Chondrocyte (in vitro differentiated cells): ENCODE measurements around the gene MECP2. TPM values are rescaled to one million over a fixed set of nuclear protein-coding genes. Genes with fewer than 3 reads are reported as not detected.

Experiments
- DNase-seq: peaks from one replicate; pipeline ENCODE4 v3.0.0; 2021; ENCODE audit warnings: mixed read lengths, low spot score
- H3K27ac Mint-ChIP-seq: one replicate; pipeline ENCODE4 v1.8.0; 2021; ENCODE audit warnings: mild to moderate bottlenecking, moderate library complexity, mixed read lengths; ENCODE audit not compliant: unreplicated experiment
- H3K27me3 Mint-ChIP-seq: 2 replicates; pipeline ENCODE4 v1.8.0; 2021; ENCODE audit warnings: low read depth, mixed read lengths
- H3K36me3 Mint-ChIP-seq: 2 replicates; pipeline ENCODE4 v1.8.0; 2021; ENCODE audit warnings: low read depth, mixed read lengths
- H3K4me1 Mint-ChIP-seq: 2 replicates; pipeline ENCODE4 v1.8.0; 2021; ENCODE audit warnings: low read depth, mild to moderate bottlenecking, mixed read lengths
- H3K4me3 Mint-ChIP-seq: one replicate; pipeline ENCODE4 v1.8.0; 2021; ENCODE audit warnings: mild to moderate bottlenecking, moderate library complexity, mixed read lengths; ENCODE audit not compliant: unreplicated experiment
- H3K9me3 Mint-ChIP-seq: 2 replicates; pipeline ENCODE4 v1.8.0; 2021; ENCODE audit warnings: low read depth, mixed read lengths
- total RNA-seq: library from RNA; stranded (reverse); gene quantifications from 3 replicates; pipeline ENCODE4 v1.2.1, GENCODE V29; 2021
- TF ChIP-seq, protein P1 (sequence below): fragments of 200-600 bp; sonication (generic); IDR thresholded peaks from 2 replicates; pipeline ENCODE4 v1.5.0; 2021; ENCODE audit warnings: antibody characterized with exemption, mild to moderate bottlenecking, moderate library complexity

The MECP2 gene
- total RNA-seq, 1 donor from 2014 or later: 32.3 TPM

DNA sequence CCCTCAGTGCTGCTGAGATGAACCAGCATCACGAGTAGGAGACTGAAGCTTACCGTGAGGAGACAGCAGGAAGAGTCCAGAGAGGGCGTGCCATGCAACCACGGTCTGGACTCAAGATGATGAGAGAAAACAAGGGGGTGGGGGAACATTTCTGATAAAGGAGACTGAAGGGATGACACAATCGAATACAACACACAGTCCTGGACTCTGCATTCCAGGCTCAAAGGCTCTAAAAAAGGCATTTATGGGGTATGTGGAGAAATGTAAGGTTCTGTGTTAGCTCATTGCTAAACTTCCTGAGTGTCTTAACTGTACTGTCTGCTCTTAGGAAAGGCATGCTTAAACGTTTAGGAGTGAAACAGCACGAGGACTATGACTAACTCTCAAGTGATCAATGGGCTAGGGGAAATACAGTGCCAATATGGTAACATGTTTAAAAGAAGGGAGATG is 57.2 kb downstream of the MECP2 start:
- Mint-ChIP-seq H3K4me1 (peaks cover 57% of the 10 kb centered on the region), H3K9me3 (no peaks in the 10 kb centered on the region), H3K4me3 (no peak overlapping the region), H3K27me3 (no peaks in the 10 kb centered on the region), H3K27ac (peak overlapping the region; percentile 90), H3K36me3 (peaks cover 5% of the 10 kb centered on the region)
- DNase-seq: no peak
- TF ChIP-seq, protein P1, sequence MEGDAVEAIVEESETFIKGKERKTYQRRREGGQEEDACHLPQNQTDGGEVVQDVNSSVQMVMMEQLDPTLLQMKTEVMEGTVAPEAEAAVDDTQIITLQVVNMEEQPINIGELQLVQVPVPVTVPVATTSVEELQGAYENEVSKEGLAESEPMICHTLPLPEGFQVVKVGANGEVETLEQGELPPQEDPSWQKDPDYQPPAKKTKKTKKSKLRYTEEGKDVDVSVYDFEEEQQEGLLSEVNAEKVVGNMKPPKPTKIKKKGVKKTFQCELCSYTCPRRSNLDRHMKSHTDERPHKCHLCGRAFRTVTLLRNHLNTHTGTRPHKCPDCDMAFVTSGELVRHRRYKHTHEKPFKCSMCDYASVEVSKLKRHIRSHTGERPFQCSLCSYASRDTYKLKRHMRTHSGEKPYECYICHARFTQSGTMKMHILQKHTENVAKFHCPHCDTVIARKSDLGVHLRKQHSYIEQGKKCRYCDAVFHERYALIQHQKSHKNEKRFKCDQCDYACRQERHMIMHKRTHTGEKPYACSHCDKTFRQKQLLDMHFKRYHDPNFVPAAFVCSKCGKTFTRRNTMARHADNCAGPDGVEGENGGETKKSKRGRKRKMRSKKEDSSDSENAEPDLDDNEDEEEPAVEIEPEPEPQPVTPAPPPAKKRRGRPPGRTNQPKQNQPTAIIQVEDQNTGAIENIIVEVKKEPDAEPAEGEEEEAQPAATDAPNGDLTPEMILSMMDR: no peak

DNA sequence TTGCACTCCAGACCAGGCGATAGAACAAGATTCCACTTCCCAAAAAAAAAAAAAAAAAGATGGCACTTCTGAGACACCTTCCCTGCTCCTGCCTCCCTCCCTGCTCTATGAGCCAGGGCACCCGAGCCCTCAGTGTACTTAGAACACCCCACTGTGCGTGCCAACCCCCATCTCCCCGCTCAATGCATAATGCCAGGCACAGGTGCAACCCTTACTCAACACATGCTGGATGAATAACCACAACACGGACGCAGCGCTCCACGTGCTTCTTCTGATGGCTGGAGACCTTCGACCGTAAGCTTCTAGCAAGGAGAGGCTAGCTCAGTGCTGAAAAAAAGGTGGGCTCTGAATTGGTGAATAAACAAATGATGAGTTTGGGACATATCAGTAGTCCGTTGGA is 57.9 kb downstream of the MECP2 start:
- Mint-ChIP-seq H3K4me1 (peaks cover 58% of the 10 kb centered on the region), H3K36me3 (peaks cover 5% of the 10 kb centered on the region), H3K4me3 (no peak overlapping the region), H3K27me3 (no peaks in the 10 kb centered on the region), H3K9me3 (no peaks in the 10 kb centered on the region), H3K27ac (peak overlapping the region; percentile 90)
- DNase-seq: peak; percentile 79
- TF ChIP-seq, protein P1: no peak

- Mint-ChIP-seq H3K27me3 (no peaks in the 10 kb centered on the region), H3K4me1 (peaks cover 52% of the 10 kb centered on the region), H3K4me3 (no peak overlapping the region), H3K9me3 (no peaks in the 10 kb centered on the region), H3K27ac (no peak overlapping the region), H3K36me3 (peaks cover 5% of the 10 kb centered on the region)
- no peak for DNase-seq
- TF ChIP-seq, protein P1: no peak
Measured at GRCh38 chrX:154038656-154039055, 58.9 kb downstream of the MECP2 start.

DNA sequence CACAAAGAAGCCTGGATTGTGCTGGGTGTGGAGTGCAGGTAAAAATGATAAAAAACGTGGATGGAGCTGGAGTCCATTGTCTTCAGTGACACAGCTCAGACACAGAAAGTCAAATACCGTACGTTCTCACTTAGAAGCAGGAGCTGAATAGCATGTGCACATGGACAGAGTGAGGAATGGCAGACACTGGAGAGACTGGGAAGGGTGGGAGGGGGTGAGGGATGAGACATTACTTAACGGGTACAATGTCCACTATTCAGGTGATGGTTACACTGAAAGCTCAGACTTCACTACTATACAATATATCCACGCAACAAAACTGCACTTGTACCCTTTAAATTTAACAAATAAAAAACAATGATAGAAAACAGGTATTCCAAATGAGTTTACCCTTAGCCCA is 59.8 kb downstream of the MECP2 start:
- DNase-seq: no peak
- Mint-ChIP-seq H3K27me3 (no peaks in the 10 kb centered on the region), H3K27ac (no peak overlapping the region), H3K9me3 (no peaks in the 10 kb centered on the region), H3K4me1 (peaks cover 47% of the 10 kb centered on the region), H3K36me3 (peaks cover 5% of the 10 kb centered on the region), H3K4me3 (no peak overlapping the region)
- TF ChIP-seq, protein P1: no peak

GRCh38 chrX:154036513-154036912 is 61.0 kb downstream of the MECP2 start:
- DNase-seq: no peak
- H3K4me1 Mint-ChIP-seq: peaks cover 35% of the 10 kb centered on the region
- no peaks in the 10 kb centered on the region for H3K9me3 Mint-ChIP-seq
- no peaks in the 10 kb centered on the region for H3K27me3 Mint-ChIP-seq
- H3K4me3 Mint-ChIP-seq: no peak overlapping the region
- H3K36me3 Mint-ChIP-seq: peaks cover 6% of the 10 kb centered on the region
- TF ChIP-seq, protein P1: no peak
- no peak overlapping the region for H3K27ac Mint-ChIP-seq
